HL-60 (cell line): Measurements from ENCODE around the gene THRB.

Experiments
- CTCF ChIP-seq: IDR thresholded peaks from one replicate; pipeline ENCODE4 v1.5.1; 2011; ENCODE audit warnings: low read length, control low read depth, inconsistent platforms; ENCODE audit not compliant: insufficient read depth
- GABPA ChIP-seq: IDR thresholded peaks from 2 replicates; pipeline ENCODE4 v1.6.1; 2012; ENCODE audit warnings: low read depth

- TF ChIP-seq CTCF: no peak
- TF ChIP-seq GABPA: no peak
Measured at GRCh38 chr3:24195504-24196230, 299.0 kb downstream of the THRB start.
